GM10248 (cell line): ENCODE measurements around the gene PLVAP.

Source experiments
- CTCF ChIA-PET: fragments of 300-600 bp; sonication (Branson Sonifier 250); formaldehyde crosslinking; extraction: SDS; loops from one replicate; lab custom pipeline; 2021; ENCODE audit warnings: antibody characterized with exemption; lab: Yijun Ruan, JAX
- POLR2A ChIA-PET: fragments of 350-650 bp; sonication (Branson Sonifier 250); formaldehyde crosslinking; extraction: SDS; loops from one replicate; lab custom pipeline; 2020; ENCODE audit warnings: antibody characterized with exemption; lab: Yijun Ruan, JAX
- DNase-seq: peaks from one replicate; pipeline ENCODE4 v3.0.0; 2012; ENCODE audit errors: extremely low spot score
- TF ChIP-seq, protein P1 (sequence below): IDR thresholded peaks from 2 replicates; pipeline ENCODE4 v1.5.1; 2012; ENCODE audit warnings: mild to moderate bottlenecking, low read depth; ENCODE audit errors: extremely low read depth, missing control alignments, control extremely low read depth

The PLVAP gene

DNA sequence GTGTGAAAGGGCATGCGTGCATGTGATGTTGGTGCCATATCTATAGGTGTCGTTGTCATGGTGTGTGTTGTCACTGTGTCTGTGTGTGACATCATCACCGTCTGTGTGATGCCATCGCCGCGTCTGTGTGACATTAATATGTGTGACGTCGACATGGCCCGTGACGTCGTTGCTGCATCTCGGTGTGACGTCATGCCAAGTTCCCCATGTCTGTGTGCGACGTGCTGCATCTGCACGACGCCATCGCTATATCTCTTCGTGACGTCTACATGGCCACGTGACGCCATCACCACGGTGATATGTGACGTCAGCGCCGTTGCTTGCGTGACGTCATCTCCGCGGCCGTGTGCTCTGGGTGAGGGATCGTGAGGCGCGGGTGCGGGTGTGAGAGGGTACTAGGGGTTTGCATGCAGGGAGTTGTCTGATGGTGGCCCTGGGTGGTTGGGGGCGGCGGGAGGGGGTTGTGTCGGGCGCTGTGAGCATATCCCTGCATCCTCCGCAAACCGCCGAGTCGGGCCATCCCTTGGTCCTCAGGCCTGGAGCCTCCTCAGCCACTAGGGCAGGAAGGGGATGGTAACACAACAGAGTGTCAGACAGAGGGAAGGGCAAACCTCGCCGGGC, 25.2 kb downstream of the PLVAP start:
- POLR2A ChIA-PET = no interaction called here
- DNase-seq = no peak
- CTCF ChIA-PET = interaction anchor here (1.0 to 1.7 kb wide), 2 partner anchors 32 to 37 kb away, joined by 3 to 5 read pairs; no protein-coding TSS in a partner anchor
- TF ChIP-seq, protein P1, sequence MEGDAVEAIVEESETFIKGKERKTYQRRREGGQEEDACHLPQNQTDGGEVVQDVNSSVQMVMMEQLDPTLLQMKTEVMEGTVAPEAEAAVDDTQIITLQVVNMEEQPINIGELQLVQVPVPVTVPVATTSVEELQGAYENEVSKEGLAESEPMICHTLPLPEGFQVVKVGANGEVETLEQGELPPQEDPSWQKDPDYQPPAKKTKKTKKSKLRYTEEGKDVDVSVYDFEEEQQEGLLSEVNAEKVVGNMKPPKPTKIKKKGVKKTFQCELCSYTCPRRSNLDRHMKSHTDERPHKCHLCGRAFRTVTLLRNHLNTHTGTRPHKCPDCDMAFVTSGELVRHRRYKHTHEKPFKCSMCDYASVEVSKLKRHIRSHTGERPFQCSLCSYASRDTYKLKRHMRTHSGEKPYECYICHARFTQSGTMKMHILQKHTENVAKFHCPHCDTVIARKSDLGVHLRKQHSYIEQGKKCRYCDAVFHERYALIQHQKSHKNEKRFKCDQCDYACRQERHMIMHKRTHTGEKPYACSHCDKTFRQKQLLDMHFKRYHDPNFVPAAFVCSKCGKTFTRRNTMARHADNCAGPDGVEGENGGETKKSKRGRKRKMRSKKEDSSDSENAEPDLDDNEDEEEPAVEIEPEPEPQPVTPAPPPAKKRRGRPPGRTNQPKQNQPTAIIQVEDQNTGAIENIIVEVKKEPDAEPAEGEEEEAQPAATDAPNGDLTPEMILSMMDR = no peak

DNA sequence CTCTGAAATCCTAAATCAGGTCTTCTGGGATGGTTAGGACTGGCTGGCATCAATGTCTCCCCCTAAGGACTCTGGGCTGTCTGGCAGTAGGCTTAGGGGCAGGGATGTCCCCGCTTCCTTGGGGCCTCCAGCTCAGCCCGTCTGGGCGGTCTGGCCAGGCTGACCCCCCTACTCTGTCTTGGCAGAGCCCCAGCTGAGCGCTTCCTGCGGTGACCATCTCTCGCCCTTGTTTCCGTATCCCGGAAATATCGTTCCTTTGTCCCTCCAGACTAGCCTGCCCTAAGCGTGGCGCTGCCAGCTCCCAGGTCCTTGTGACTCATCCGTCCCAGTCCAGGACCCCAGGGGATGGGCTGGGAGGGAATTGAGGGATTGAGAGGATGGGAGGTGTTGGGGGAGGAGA, 28.4 kb downstream of the PLVAP start:
- TF ChIP-seq, protein P1 = no peak
- CTCF ChIA-PET = interaction anchor here (1.5 to 9.8 kb wide), 5 partner anchors 10 to 39 kb away, joined by 3 to 192 read pairs (median 5); no protein-coding TSS in a partner anchor
- POLR2A ChIA-PET = interaction anchor here (0.6 kb wide), 1 partner anchor 73 kb away, joined by 3 read pairs; no protein-coding TSS in a partner anchor
- DNase-seq = no peak

DNA sequence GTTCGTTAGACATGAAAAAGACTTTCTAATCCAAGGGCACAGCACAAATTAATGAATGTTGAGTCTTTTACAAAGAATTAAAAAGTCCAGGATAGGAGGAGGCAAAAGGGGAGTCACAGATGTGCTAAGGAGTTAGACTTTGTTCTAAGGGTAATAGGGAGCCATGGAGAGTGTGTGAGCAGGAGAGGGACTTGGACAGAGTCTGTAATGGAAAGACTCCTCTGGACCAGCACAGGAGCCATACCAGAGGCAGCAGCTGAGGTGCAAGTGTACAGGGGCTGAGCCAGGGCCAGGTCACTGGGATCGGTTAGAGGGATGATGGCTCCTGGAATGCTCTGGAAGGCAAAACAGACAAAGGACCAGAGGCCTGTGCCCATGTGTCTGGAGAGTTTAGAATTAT, 29.3 kb downstream of the PLVAP start:
- CTCF ChIA-PET = interaction anchor here (0.9 to 9.8 kb wide), 11 partner anchors 9 to 46 kb away, joined by 3 to 192 read pairs (median 4); partner anchors contain the start of gene CCDC194
- POLR2A ChIA-PET = no interaction called here
- TF ChIP-seq, protein P1 = no peak
- no peak for DNase-seq

DNA sequence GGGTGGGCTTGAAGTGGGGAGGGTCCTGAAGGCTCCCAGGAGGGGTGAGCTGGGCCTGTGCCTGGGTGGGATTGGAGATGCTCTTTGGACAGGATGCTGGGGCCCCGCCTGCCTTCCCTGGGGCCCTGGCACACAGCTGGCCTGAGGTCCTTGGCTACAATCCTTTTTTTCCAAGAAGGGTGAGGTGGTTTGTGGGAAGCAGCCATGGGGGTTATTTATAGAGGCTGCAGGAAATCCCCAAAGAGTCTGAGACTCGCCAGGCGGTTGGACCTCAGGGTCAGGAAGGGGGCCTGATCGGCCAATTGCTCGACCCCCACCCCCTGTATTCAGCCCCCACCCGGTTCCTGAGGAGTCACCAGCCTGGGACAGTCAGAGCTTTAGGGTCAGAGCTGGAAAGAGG, 29.8 kb downstream of the PLVAP start:
- TF ChIP-seq, protein P1 = no peak
- ChIA-PET CTCF (interaction anchor here (0.9 to 9.8 kb wide), 11 partner anchors 10 to 100 kb away, joined by 3 to 192 read pairs (median 4); partner anchors contain the start of gene CCDC194), POLR2A (no interaction called here)
- no peak for DNase-seq

DNA sequence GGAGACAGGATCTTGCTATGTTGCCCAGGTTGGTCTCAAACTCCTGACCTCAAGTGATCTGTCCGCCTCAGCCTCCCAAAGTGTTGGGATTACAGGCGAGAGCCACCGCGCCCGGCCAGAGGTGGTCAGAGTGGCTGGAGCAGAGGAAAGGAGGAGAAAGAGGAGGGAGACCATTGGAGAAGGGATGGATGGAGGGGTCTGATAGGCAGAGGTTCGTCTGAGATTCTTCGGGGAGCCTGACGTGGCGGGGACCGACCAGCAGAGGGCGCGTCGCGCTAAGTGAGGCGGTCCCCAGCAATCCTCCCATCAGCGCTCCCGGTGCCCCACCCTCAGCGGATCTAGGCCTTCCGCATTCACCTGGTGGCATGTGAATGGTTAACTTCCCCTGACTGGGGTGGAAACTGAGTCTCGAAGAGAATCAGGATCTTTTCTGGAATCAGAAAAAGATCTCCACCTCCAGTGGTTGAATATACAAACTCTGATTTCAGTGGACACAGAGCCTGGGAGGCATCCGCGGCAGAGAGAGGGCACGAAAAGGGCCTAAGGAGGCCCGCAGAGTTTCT, 31.0 kb downstream of the PLVAP start:
- TF ChIP-seq, protein P1 = peak; percentile 95
- peak; percentile 89 for DNase-seq
- ChIA-PET POLR2A (no interaction called here), CTCF (interaction anchor here (0.9 to 9.8 kb wide), 14 partner anchors 11 to 119 kb away, joined by 3 to 192 read pairs (median 6); partner anchors contain the start of genes ANO8, BABAM1 and DDA1)

DNA sequence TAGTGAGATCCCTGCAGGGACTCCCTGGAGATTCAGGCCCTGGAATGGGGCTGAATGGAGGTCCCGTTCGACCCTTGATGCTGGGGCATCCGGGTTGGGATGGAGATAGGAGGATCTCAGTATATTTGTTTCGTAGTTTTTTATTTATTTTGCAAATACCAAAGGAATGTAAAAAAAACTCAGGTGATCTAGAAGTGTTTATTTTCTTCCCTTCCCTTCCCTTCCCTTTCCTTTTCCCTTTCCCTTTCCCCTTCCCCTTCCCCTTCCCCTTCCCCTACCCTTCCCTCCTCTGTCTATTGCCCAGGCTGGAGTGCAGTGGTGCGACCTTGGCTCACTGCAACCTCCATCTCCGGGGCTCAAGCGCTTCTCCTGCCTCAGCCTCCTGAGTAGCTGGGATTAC, 35.3 kb downstream of the PLVAP start:
- no peak for DNase-seq
- ChIA-PET CTCF (interaction anchor here (9.8 kb wide), 1 partner anchor 46 kb away, joined by 192 read pairs; no protein-coding TSS in a partner anchor), POLR2A (no interaction called here)
- TF ChIP-seq, protein P1 = no peak
